WI38 (cell line): ENCODE results near the gene PHIP.

ENCODE experiments used
- H3K4me3 ChIP-seq: 2 replicates; pipeline ENCODE4 v1.5.1; 2011; ENCODE audit warnings: low read depth, mild to moderate bottlenecking, control low read depth, low read length
- TF ChIP-seq, protein P1 (sequence below): IDR thresholded peaks from 2 replicates; pipeline ENCODE4 v1.5.1; 2012; ENCODE audit warnings: low read depth, mild to moderate bottlenecking, control low read depth, low read length

PHIP gene

DNA sequence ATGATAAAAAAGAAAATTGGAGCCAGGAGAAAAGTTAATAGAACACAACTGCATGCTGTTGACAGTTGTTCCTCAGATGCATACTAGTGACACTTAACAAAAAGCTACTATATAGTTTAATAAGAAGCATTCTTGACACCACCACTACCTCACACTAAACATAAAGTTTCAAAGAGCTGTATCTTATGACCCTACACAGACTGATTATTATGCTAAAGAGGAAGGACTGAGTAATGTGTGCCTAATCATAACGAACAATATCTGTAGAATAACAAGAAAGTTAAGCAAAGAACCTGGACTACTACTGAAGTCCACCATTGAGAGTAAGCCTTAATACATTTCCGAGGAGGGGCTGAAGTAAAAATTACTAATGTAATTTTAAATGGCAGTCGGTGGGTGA lies 110.9 kb downstream of the PHIP start:
- TF ChIP-seq, protein P1, sequence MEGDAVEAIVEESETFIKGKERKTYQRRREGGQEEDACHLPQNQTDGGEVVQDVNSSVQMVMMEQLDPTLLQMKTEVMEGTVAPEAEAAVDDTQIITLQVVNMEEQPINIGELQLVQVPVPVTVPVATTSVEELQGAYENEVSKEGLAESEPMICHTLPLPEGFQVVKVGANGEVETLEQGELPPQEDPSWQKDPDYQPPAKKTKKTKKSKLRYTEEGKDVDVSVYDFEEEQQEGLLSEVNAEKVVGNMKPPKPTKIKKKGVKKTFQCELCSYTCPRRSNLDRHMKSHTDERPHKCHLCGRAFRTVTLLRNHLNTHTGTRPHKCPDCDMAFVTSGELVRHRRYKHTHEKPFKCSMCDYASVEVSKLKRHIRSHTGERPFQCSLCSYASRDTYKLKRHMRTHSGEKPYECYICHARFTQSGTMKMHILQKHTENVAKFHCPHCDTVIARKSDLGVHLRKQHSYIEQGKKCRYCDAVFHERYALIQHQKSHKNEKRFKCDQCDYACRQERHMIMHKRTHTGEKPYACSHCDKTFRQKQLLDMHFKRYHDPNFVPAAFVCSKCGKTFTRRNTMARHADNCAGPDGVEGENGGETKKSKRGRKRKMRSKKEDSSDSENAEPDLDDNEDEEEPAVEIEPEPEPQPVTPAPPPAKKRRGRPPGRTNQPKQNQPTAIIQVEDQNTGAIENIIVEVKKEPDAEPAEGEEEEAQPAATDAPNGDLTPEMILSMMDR: no peak

DNA sequence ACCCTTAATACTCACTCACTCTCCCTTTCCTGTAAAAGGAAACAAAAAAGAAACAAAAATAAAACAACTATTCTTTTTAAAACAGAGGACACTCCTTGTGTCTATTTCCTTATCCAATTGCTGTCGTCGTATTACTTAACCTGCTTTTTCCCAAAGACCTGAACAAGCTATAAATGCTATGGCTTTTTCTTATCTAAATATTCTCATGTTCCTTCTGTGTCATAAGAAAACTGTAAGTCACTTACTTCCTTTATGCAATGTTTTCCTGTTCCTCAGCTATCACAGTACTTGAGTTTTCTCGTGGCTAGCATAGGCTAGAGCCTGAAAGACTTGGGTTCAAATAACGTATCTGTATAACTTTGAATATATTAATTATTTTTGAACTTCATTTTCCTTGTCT lies 111.5 kb downstream of the PHIP start:
- TF ChIP-seq, protein P1: no peak
- H3K4me3 ChIP-seq: no peak overlapping the region

More for the DNA sequence above, 110.9 kb downstream of the PHIP start:
- no peak overlapping the region for H3K4me3 ChIP-seq

DNA sequence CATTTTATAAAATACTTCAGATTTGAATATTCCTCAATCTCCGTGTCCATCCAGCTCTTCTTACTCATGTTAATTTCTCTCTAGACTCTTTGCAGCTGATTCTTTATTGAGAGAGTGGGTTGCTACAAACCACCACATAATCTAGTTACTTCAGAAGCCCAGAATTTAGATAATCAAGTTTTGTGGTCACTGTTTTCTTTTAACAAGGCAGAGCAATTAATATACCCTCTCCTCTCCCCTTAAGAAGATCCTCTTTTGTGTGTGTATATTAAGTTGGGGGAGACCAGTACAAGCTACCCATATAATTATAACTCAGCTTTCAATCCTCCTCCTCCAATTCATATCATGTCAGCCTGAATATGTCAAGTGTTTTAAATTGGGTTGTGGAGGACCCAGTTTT lies 115.6 kb downstream of the PHIP start:
- no peak overlapping the region for H3K4me3 ChIP-seq
- TF ChIP-seq, protein P1: no peak

DNA sequence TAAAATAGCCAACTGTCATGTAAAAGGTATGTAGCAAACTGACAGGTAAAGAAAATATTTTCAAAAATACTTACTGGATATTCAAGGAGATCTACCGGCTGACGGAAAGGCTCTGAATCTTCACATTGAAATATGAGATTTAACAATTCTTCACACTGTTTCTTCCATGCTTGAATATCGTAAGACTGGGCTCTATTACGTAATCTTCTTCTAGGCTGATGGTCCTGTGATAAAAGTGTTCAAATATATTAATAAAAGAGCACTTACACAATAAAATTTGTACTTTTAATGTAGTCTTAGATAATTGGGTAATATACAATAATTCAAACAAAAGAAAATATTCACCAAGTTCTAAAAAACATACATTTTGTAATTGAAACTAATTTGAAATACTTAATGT lies 123.3 kb downstream of the PHIP start:
- H3K4me3 ChIP-seq: no peak overlapping the region
- TF ChIP-seq, protein P1: no peak

DNA sequence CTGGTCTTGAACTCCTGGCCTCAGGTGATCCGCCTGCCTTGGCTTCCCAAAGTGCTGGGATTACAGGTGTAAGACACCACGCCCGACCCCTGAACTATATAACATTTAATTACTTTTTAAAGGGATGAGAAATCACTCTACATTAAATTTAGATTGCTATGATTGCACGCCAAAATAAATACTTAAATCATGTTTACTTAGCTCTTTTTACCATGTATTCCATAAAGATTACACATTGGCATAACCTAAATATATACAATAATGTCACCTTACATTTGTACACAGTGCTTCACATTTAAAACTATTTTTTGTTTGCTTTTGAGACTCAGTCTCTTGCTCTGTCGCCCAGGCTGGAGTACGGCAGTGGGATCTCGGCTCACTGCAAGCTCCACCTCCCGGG lies 124.3 kb downstream of the PHIP start:
- TF ChIP-seq, protein P1: no peak
- no peak overlapping the region for H3K4me3 ChIP-seq

DNA sequence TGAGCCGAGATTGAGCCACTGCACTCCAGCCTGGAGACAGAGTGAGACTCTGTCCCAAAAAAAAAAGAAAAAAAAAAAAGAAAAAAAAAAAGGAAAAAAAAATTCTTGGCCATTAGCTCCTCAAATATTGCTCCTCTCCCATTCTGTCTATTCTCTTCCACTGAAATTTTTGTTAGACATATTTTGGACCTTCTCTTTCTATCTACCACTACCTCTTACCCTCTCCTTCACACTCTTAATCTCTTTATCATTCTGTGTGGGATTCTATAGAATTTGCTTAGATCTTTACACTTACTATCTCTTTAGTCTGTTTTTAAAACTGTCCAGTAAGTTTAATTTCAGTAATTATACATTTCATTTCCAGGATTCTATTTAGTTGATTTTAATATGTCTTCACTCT lies 125.7 kb downstream of the PHIP start:
- TF ChIP-seq, protein P1: no peak
- no peak overlapping the region for H3K4me3 ChIP-seq

DNA sequence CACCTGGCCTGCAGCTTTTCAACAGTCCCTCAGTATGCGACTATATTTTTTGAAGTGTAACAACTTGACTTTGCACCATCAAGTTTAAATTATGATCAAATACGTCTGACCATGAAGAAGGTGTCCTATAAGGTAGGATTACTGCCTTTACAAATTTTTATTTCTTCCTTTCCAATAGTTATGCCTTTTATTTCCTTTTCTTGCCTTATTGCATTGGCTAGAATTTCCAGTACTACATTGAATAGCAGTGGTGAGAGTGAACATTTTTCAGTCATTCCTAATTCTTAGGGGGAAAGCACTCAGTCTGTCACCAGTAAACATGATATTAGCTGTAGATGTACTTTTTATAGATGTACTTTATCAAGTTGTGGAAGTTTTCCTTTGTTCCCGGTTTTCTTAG lies 129.3 kb downstream of the PHIP start:
- TF ChIP-seq, protein P1: no peak
- no peak overlapping the region for H3K4me3 ChIP-seq
